ENCODE measurements around the gene ADM. TPM values are rescaled to one million over a fixed set of nuclear protein-coding genes. Genes with fewer than 3 reads are reported as not detected.

ADM gene
- total and polyA plus RNA-seq, 2 donors from 2014 or later = 14.4 to 80.9 TPM

DNA sequence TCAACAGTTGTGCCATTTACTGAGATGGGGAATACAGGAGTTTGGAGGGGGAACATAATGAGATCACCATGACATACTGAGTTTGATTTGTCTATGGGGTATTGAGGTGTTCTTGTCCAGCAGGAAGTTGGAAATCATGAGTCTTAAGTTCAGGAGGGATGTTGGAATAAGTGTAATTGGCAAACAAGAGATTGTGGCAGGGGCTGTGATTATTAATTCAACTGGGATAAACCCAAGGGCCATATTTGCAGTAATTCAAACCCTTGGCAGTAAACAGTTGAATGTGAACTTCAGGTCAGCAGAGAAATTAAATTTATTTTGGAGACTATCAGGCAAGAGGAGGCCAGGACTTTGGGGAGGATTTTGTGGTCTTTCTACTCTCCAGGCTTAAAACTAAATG, 33.4 kb downstream of the ADM start:
- H3K27ac ChIP-seq (ENCODE audit: low read depth in 2 of 2, low read length in 2 of 2) = no peak overlapping the region
- no peaks in the 10 kb centered on the region for H3K4me1 ChIP-seq (ENCODE audit: control insufficient read depth in 2 of 3, insufficient read depth in 2 of 3, low read depth in 1 of 3, low read length in 3 of 3)
- H3K9me3 ChIP-seq (ENCODE audit: control insufficient read depth in 2 of 3, insufficient read depth in 1 of 3, low read length in 3 of 3) = no peaks in the 10 kb centered on the region
- no peak overlapping the region for H3K9ac ChIP-seq (ENCODE audit: low read length in 3 of 3)
- DNase-seq (no peak), FAIRE-seq (no peak)
- no peak overlapping the region for H3K4me3 ChIP-seq (ENCODE audit: low read length in 3 of 3)
- H3K27me3 ChIP-seq (ENCODE audit: control insufficient read depth, insufficient read depth, low read length) = no peaks in the 10 kb centered on the region
- no peaks in the 10 kb centered on the region for H3K36me3 ChIP-seq (ENCODE audit: control insufficient read depth in 2 of 3, insufficient read depth in 3 of 3, low read length in 3 of 3)
- intact Hi-C loops (cut with DNase I) = no loop called here
- TF ChIP-seq CTCF (IDR thresholded peaks at IDR 0.05; ENCODE audit: borderline replicate concordance, extremely low read depth, insufficient read depth) = no peak

DNA sequence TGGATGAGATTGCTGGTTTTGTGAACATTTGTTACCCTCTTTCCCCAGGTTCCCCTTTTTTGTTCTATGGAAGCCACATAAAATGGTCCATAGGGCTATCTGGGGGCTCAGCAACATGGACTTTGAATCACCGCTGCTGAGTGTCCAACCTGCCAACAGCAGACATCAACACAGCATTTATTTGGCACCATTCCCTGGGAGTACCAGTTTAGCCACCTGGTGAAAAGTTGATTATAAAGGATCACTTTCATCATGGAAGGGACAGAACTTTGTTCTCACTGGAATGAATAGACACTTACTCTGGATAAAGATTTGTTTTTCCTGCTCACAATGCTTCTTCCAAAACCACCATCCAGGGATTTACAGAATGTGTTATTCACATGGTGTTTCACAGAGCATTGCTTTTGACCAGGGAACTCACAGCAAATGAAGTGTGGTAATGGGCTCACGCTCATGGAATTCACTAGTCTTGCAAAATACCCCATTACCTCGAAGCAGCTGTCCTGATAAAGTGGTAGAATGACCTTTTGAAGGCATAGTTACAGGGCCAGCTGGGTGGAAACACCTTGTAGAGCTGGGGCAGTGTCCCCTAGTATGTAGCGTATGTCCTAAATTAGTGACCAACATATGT, 43.9 kb downstream of the ADM start:
- H3K36me3 ChIP-seq (ENCODE audit: control insufficient read depth in 2 of 3, insufficient read depth in 3 of 3, low read length in 3 of 3) = no peaks in the 10 kb centered on the region
- FAIRE-seq = no peak
- H3K9ac ChIP-seq (ENCODE audit: low read length in 3 of 3) = no peak overlapping the region
- H3K27ac ChIP-seq (ENCODE audit: low read depth in 2 of 2, low read length in 2 of 2) = no peak overlapping the region
- no peak for TF ChIP-seq CTCF (IDR thresholded peaks at IDR 0.05; ENCODE audit: borderline replicate concordance, extremely low read depth, insufficient read depth)
- H3K4me1 ChIP-seq (ENCODE audit: control insufficient read depth in 2 of 3, insufficient read depth in 2 of 3, low read depth in 1 of 3, low read length in 3 of 3) = peaks cover 0 to 6% (median 4%) of the 10 kb centered on the region in 3 donors
- H3K27me3 ChIP-seq (ENCODE audit: control insufficient read depth, insufficient read depth, low read length) = no peaks in the 10 kb centered on the region
- H3K4me3 ChIP-seq (ENCODE audit: low read length in 3 of 3) = no peak overlapping the region
- intact Hi-C loops (cut with DNase I) = no loop called here
- no peaks in the 10 kb centered on the region for H3K9me3 ChIP-seq (ENCODE audit: control insufficient read depth in 2 of 3, insufficient read depth in 1 of 3, low read length in 3 of 3)
- no peak for DNase-seq

DNA sequence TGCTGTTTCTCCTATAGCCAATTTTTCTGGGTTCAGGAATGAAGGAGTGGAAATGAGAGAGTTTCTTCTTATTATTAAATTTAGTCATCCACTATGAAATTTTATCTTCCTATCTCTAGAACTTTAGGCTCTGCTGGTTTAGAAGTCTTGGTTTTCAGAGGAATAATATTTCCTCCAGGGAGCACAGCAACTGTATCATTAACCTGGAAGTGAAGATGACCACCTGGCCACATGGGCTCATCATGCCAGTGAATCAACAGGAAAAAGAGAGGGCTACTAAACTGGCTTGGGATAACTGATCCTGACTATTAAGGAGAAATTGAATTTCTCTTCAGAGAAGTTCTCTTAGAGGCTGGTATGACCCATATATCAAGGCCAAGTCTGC, 44.4 kb downstream of the ADM start:
- no peaks in the 10 kb centered on the region for H3K36me3 ChIP-seq (ENCODE audit: control insufficient read depth in 2 of 3, insufficient read depth in 3 of 3, low read length in 3 of 3)
- DNase-seq (no peak), FAIRE-seq (no peak)
- no peak for TF ChIP-seq CTCF (IDR thresholded peaks at IDR 0.05; ENCODE audit: borderline replicate concordance, extremely low read depth, insufficient read depth)
- H3K27ac ChIP-seq (ENCODE audit: low read depth in 2 of 2, low read length in 2 of 2) = no peak overlapping the region
- H3K4me1 ChIP-seq (ENCODE audit: control insufficient read depth in 2 of 3, insufficient read depth in 2 of 3, low read depth in 1 of 3, low read length in 3 of 3) = peaks cover 0 to 6% (median 4%) of the 10 kb centered on the region in 3 donors
- no peak overlapping the region for H3K9ac ChIP-seq (ENCODE audit: low read length in 3 of 3)
- no peaks in the 10 kb centered on the region for H3K9me3 ChIP-seq (ENCODE audit: control insufficient read depth in 2 of 3, insufficient read depth in 1 of 3, low read length in 3 of 3)
- H3K27me3 ChIP-seq (ENCODE audit: control insufficient read depth, insufficient read depth, low read length) = no peaks in the 10 kb centered on the region
- intact Hi-C loops (cut with DNase I) = no loop called here
- no peak overlapping the region for H3K4me3 ChIP-seq (ENCODE audit: low read length in 3 of 3)

DNA sequence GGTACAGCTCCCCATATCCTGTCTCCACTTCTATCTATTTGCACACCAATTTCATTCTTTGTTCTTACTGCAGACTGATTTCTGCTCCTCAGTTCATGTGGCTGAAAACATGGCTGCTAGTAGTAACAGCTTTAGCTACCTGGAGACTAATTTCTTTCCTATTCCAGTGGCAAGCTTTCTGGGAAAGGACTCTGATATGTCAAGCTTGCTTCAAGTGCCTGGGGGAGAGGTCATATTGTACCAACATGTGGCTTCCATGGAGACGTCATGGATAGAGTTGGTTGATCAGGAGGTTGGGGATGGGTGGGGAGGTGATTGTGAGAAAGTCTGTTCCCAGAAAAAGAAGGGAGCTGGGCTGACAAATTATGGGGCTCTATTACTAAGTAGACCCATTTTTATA, 44.9 kb downstream of the ADM start:
- peaks cover 0 to 6% (median 4%) of the 10 kb centered on the region in 3 donors for H3K4me1 ChIP-seq (ENCODE audit: control insufficient read depth in 2 of 3, insufficient read depth in 2 of 3, low read depth in 1 of 3, low read length in 3 of 3)
- H3K27ac ChIP-seq (ENCODE audit: low read depth in 2 of 2, low read length in 2 of 2) = no peak overlapping the region
- H3K36me3 ChIP-seq (ENCODE audit: control insufficient read depth in 2 of 3, insufficient read depth in 3 of 3, low read length in 3 of 3) = no peaks in the 10 kb centered on the region
- no peaks in the 10 kb centered on the region for H3K9me3 ChIP-seq (ENCODE audit: control insufficient read depth in 2 of 3, insufficient read depth in 1 of 3, low read length in 3 of 3)
- no peak overlapping the region for H3K9ac ChIP-seq (ENCODE audit: low read length in 3 of 3)
- intact Hi-C loops (cut with DNase I) = no loop called here
- no peak for DNase-seq
- no peak for TF ChIP-seq CTCF (IDR thresholded peaks at IDR 0.05; ENCODE audit: borderline replicate concordance, extremely low read depth, insufficient read depth)
- H3K27me3 ChIP-seq (ENCODE audit: control insufficient read depth, insufficient read depth, low read length) = no peaks in the 10 kb centered on the region
- FAIRE-seq = no peak
- H3K4me3 ChIP-seq (ENCODE audit: low read length in 3 of 3) = no peak overlapping the region

Data from kidney (tissue), 14 donors.